HepG2 (cell line): Measurements from ENCODE around the gene NOTCH3. TPM values are rescaled to one million over a fixed set of nuclear protein-coding genes. Genes with fewer than 3 reads are reported as not detected.

Experiments
- ATAC-seq: fragments of 200-7000 bp; cut with Tn5 transposase; 3 replicates; pipeline ENCODE4 v1.9.1; 2020; ENCODE audit warnings: mild to moderate bottlenecking, moderate library complexity
- BruUV-seq: library from RNA; stranded (reverse); fragments of 400-500 nt; replicated peaks from 2 replicates; lab custom pipeline; 2021; lab: Mats Ljungman, UMichigan
- CTCF ChIA-PET: fragments of 300-600 bp; formaldehyde crosslinking; extraction: SDS; loops from one replicate; lab custom pipeline; 2021; ENCODE audit warnings: low total read pairs, inconsistent platforms, low intra/inter-chr PET ratio; lab: Yijun Ruan, JAX
- POLR2A ChIA-PET: fragments of 350-600 bp; sonication (Branson Sonifier 250); formaldehyde crosslinking; loops from one replicate; lab custom pipeline; 2020; ENCODE audit warnings: antibody characterized with exemption, inconsistent platforms; lab: Yijun Ruan, JAX
- DNase-seq: peaks from one replicate; pipeline ENCODE4 v3.0.0-alpha.2; 2015; ENCODE audit warnings: low spot score
- FAIRE-seq: peaks from 3 replicates; lab custom pipeline; 2011; peaks lifted over from hg19 to GRCh38; lab: Jason Lieb, UNC
- H2AFZ ChIP-seq: one replicate; pipeline ENCODE4 v1.6.1; 2011; ENCODE audit warnings: low read length, inconsistent platforms
- H3K27ac ChIP-seq: fragments of 300-600 bp; 3 replicates; pipeline ENCODE4 v1.8.0; 2011; ENCODE audit warnings: mixed run types, mild to moderate bottlenecking, mixed read lengths, low read length, inconsistent platforms; ENCODE audit not compliant: insufficient read depth; ENCODE audit errors: extremely low read length
- H3K27me3 ChIP-seq, 2 experiments: fragments of 200-600 bp in 1 of 2; 2 replicates in 1 of 2; 3 replicates in 1 of 2; pipeline versions ENCODE4 v1.6.0 to v1.8.0; 2011; ENCODE audit warnings: low read length in 2 of 2, mild to moderate bottlenecking in 2 of 2, moderate library complexity in 2 of 2, inconsistent platforms in 1 of 2; ENCODE audit not compliant: insufficient read depth in 2 of 2, control insufficient read depth in 1 of 2
- H3K36me3 ChIP-seq, 2 experiments: fragments of 200-600 bp in 1 of 2; replicated peaks in 1 of 2; 2 replicates in 1 of 2; 3 replicates in 1 of 2; pipeline versions ENCODE4 v1.5.1 to v1.8.0; 2011; ENCODE audit warnings: low read length in 2 of 2, inconsistent platforms in 1 of 2; ENCODE audit not compliant: insufficient read depth in 2 of 2, control insufficient read depth in 1 of 2
- H3K4me1 ChIP-seq: 2 replicates; pipeline ENCODE4 v1.5.1; 2012; ENCODE audit warnings: low read length, inconsistent platforms; ENCODE audit not compliant: insufficient read depth
- H3K4me2 ChIP-seq: 2 replicates; pipeline ENCODE4 v1.6.0; 2011; ENCODE audit warnings: low read depth, low read length, inconsistent platforms
- H3K4me3 ChIP-seq, 3 experiments: fragments of 200-600 bp in 1 of 3; sonication (generic), shearing (Covaris generic) in 1 of 3; replicated peaks in 1 of 3; 2 replicates each; pipeline ENCODE4 v1.5.1; 2011 to 2016; ENCODE audit warnings: low read length in 3 of 3, inconsistent platforms in 2 of 3, low read depth in 2 of 3, mild to moderate bottlenecking in 2 of 3, control low read depth in 1 of 3, mixed read lengths in 1 of 3; ENCODE audit not compliant: insufficient read depth in 1 of 3
- H3K79me2 ChIP-seq: one replicate; pipeline ENCODE4 v1.6.1; 2011; ENCODE audit warnings: low read length, inconsistent platforms; ENCODE audit not compliant: insufficient read depth
- H3K9ac ChIP-seq: 2 replicates; pipeline ENCODE4 v1.6.0; 2011; ENCODE audit warnings: mild to moderate bottlenecking, low read depth, low read length, inconsistent platforms; ENCODE audit not compliant: insufficient read depth
- H3K9me3 ChIP-seq: 2 replicates; pipeline ENCODE4 v1.5.1; 2012; ENCODE audit warnings: mild to moderate bottlenecking, low read length
- H4K20me1 ChIP-seq: 2 replicates; pipeline ENCODE4 v1.6.0; 2011; ENCODE audit warnings: inconsistent platforms, mild to moderate bottlenecking, low read length, moderate library complexity; ENCODE audit not compliant: insufficient read depth
- FOSL1 ChIP-seq: sonication (generic); formaldehyde crosslinking; IDR thresholded peaks from 2 replicates; pipeline ENCODE4 v1.9.0; 2021; ENCODE audit warnings: missing genetic modification reagents, borderline replicate concordance
- KMT2A ChIP-seq: sonication (generic); formaldehyde crosslinking; IDR thresholded peaks from 2 replicates; pipeline ENCODE4 v1.4.0; 2020; ENCODE audit warnings: missing genetic modification reagents
- MAZ ChIP-seq, 2 experiments: sonication (generic) in 1 of 2; formaldehyde crosslinking in 1 of 2; IDR thresholded peaks; 2 replicates each; pipeline versions ENCODE4 v1.5.0 to v1.6.1; 2012 to 2020; ENCODE audit warnings: low read depth in 2 of 2, mild to moderate bottlenecking in 2 of 2, borderline replicate concordance in 1 of 2, improper control_type of control experiment in 1 of 2, low read length in 1 of 2, missing genetic modification reagents in 1 of 2, moderate library complexity in 1 of 2
- MIER3 ChIP-seq: IDR thresholded peaks from 2 replicates; pipeline ENCODE4 v1.6.1; 2016; ENCODE audit warnings: missing compliant biosample characterization, borderline replicate concordance
- PCBP2 ChIP-seq: fragments of 200-400 bp; formaldehyde crosslinking; optimal IDR thresholded peaks from 2 replicates; pipeline ENCODE3; 2018; ENCODE audit warnings: low read length, low read depth; ENCODE audit not compliant: poor library complexity, severe bottlenecking
- RAD21 ChIP-seq: fragments of 450-650 bp; formaldehyde crosslinking; IDR thresholded peaks from 2 replicates; pipeline ENCODE4 v1.5.0; 2020; ENCODE audit warnings: mild to moderate bottlenecking
- SALL2 ChIP-seq: sonication (generic); formaldehyde crosslinking; IDR thresholded peaks from 2 replicates; pipeline ENCODE4 v1.8.1; 2023; ENCODE audit warnings: mild to moderate bottlenecking, missing genetic modification reagents, inconsistent platforms
- SMARCE1 ChIP-seq: fragments of 450-650 bp; IDR thresholded peaks from 2 replicates; pipeline ENCODE4 v1.6.1; 2017; ENCODE audit warnings: borderline replicate concordance
- SUZ12 ChIP-seq: fragments of 150-350 bp; IDR thresholded peaks from 2 replicates; pipeline ENCODE4 v1.6.1; 2014; ENCODE audit warnings: low read depth, low read length
- ZNF205 ChIP-seq: IDR thresholded peaks from 2 replicates; pipeline ENCODE4 v1.6.1; 2018; ENCODE audit warnings: missing biosample characterization, missing genetic modification reagents
- ZNF232 ChIP-seq: sonication (generic); formaldehyde crosslinking; IDR thresholded peaks from 2 replicates; pipeline ENCODE4 v1.4.0; 2020; ENCODE audit warnings: missing genetic modification reagents, borderline replicate concordance
- ZNF24 ChIP-seq: fragments of 450-650 bp; IDR thresholded peaks from 2 replicates; pipeline ENCODE4 v1.6.1; 2017; ENCODE audit warnings: antibody characterized with exemption, mild to moderate bottlenecking
- ZNF329 ChIP-seq: sonication (generic); formaldehyde crosslinking; IDR thresholded peaks from 2 replicates; pipeline ENCODE4 v1.9.0; 2021; ENCODE audit warnings: low read depth, mild to moderate bottlenecking, missing genetic modification reagents
- ZNF607 ChIP-seq: sonication (generic); formaldehyde crosslinking; IDR thresholded peaks from 2 replicates; pipeline ENCODE4 v1.5.1; 2020; ENCODE audit warnings: missing genetic modification reagents, mild to moderate bottlenecking, borderline replicate concordance
- ZNF781 ChIP-seq: sonication (generic); formaldehyde crosslinking; IDR thresholded peaks from 2 replicates; pipeline ENCODE4 v1.5.1; 2020; ENCODE audit warnings: borderline replicate concordance, mild to moderate bottlenecking, missing genetic modification reagents; ENCODE audit errors: not compliant biosample characterization
- WGBS: methylation state at CpG from one replicate; pipeline ENCODE4 v1.1.6; 2017; ENCODE audit warnings: low lambda C conversion rate; 5-methylcytosine and 5-hydroxymethylcytosine counted together
- in situ Hi-C: cut with HindIII; loops from 2 replicates; pipeline ENCODE4 v1.10.0; 2017; ENCODE audit warnings: low pct_unique_long_range_greater_than_20kb; ENCODE audit not compliant: extremely low pct_ligation_motif_present
- intact Hi-C: fragments of 100-400 bp; cut with micrococcal nuclease; formaldehyde crosslinking; loops from one replicate; pipeline ENCODE4 v1.10.0; 2022; ENCODE audit not compliant: unreplicated experiment
- polyA plus RNA-seq, 8 experiments: library from polyadenylated mRNA; depleted of rRNA in 3 of 8; stranded (reverse) in 7 of 8; unstranded in 1 of 8; fragments of >200 nt; fragmentation: Illumina TruSeq in 4 of 8; extraction: Trizol in 4 of 8; gene quantifications; 2 replicates each; pipeline versions ENCODE4 v1.2.1 to v1.2.3, GENCODE V29; 2011 to 2016; ENCODE audit warnings: low read depth in 4 of 8, missing spikeins in 1 of 8, mixed read lengths in 1 of 8; ENCODE audit not compliant: insufficient read depth in 1 of 8
- total RNA-seq, 5 experiments: library from RNA; depleted of rRNA; stranded (reverse); fragments of >200 nt; fragmentation: Illumina TruSeq; extraction: Trizol; gene quantifications; 2 replicates each; pipeline ENCODE4 v1.2.3, GENCODE V29; 2016; ENCODE audit warnings: low read depth in 1 of 5
- TF ChIP-seq, protein P1 (sequence below): sonication (generic); formaldehyde crosslinking; IDR thresholded peaks from 2 replicates; pipeline ENCODE4 v1.4.0; 2020; ENCODE audit warnings: mild to moderate bottlenecking, missing genetic modification reagents
- TF ChIP-seq, protein P2 (sequence below): sonication (generic); formaldehyde crosslinking; IDR thresholded peaks from 2 replicates; pipeline ENCODE4 v1.9.0; 2021; ENCODE audit warnings: missing genetic modification reagents, mild to moderate bottlenecking, borderline replicate concordance
- TF ChIP-seq, protein P3 (sequence below): sonication (generic); formaldehyde crosslinking; IDR thresholded peaks from 2 replicates; pipeline ENCODE4 v1.4.0; 2020; ENCODE audit warnings: low read depth, mild to moderate bottlenecking, missing genetic modification reagents
- TF ChIP-seq, protein P4 (sequence below): sonication (generic); formaldehyde crosslinking; IDR thresholded peaks from 2 replicates; pipeline ENCODE4 v1.4.0; 2020; ENCODE audit warnings: missing genetic modification reagents, borderline replicate concordance

The NOTCH3 gene
- total and polyA plus RNA-seq, 2 of the 13 experiments (the other 11 are each of a cell fraction or from before 2014, with no cell fraction given), result 0.09 to 0.28 TPM

DNA sequence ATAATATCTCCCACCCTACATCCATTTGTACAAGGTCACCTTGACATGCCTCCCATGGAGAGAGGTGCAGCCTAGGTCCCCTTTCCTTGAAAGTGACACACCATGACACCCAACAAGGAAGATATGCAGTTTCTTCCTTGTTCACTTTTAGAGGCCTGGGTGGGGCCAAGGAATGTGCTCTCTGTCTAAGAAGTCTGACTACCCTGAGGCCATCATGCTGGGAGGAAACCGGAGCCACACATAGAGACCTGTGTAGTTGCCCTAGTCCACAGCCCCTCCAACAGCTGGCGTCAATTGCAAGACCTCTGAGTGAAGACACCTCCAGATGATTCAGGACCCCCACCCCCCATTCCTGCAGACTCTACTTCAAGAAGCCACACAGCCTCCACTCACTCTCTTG, 82.5 kb downstream of the NOTCH3 start:
- intact Hi-C loops (no loop called here), in situ Hi-C loops (no loop called here)
- Histone ChIP-seq H3K9me3 (no peaks in the 10 kb centered on the region), H3K36me3 (peaks cover 48 to 67% of the 10 kb centered on the region in 2 experiments), H3K4me2 (no peak overlapping the region), H4K20me1 (no peaks in the 10 kb centered on the region), H3K27me3 (no peaks in the 10 kb centered on the region), H3K4me3 (no peak overlapping the region), H2AFZ (no peak overlapping the region), H3K79me2 (peaks cover 2% of the 10 kb centered on the region), H3K4me1 (peaks cover 19% of the 10 kb centered on the region), H3K27ac (no peak overlapping the region), H3K9ac (no peak overlapping the region)
- no peak for DNase-seq
- ATAC-seq, result no peak
- POLR2A ChIA-PET, result no interaction called here
- BruUV-seq, result no TSS peak
- 100% methylated on average over 2 of the region's 2 CpGs for WGBS
- TF ChIP-seq ZNF781 (CRISPR knock-in tag), result no peak
- no peak for TF ChIP-seq KMT2A
- TF ChIP-seq SALL2 (CRISPR knock-in tag), result no peak
- no peak for TF ChIP-seq ZNF232 (CRISPR knock-in tag)
- no peak for TF ChIP-seq ZNF24
- TF ChIP-seq, protein P1, sequence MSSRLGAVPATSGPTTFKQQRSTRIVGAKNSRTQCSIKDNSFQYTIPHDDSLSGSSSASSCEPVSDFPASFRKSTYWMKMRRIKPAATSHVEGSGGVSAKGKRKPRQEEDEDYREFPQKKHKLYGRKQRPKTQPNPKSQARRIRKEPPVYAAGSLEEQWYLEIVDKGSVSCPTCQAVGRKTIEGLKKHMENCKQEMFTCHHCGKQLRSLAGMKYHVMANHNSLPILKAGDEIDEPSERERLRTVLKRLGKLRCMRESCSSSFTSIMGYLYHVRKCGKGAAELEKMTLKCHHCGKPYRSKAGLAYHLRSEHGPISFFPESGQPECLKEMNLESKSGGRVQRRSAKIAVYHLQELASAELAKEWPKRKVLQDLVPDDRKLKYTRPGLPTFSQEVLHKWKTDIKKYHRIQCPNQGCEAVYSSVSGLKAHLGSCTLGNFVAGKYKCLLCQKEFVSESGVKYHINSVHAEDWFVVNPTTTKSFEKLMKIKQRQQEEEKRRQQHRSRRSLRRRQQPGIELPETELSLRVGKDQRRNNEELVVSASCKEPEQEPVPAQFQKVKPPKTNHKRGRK, result no peak
- TF ChIP-seq ZNF607 (CRISPR knock-in tag), result no peak
- TF ChIP-seq SMARCE1, result no peak
- TF ChIP-seq PCBP2, result no peak
- no peak for TF ChIP-seq RAD21 (CRISPR knock-in tag)
- no peak for TF ChIP-seq ZNF329 (CRISPR knock-in tag)
- TF ChIP-seq MAZ (IDR thresholded peaks at IDR 0.05; ENCODE audit: borderline replicate concordance, low read depth, low read length), result no peak
- TF ChIP-seq MAZ (CRISPR knock-in tag; IDR thresholded peaks at IDR 0.05; ENCODE audit: low read depth), result no peak
- TF ChIP-seq, protein P2, sequence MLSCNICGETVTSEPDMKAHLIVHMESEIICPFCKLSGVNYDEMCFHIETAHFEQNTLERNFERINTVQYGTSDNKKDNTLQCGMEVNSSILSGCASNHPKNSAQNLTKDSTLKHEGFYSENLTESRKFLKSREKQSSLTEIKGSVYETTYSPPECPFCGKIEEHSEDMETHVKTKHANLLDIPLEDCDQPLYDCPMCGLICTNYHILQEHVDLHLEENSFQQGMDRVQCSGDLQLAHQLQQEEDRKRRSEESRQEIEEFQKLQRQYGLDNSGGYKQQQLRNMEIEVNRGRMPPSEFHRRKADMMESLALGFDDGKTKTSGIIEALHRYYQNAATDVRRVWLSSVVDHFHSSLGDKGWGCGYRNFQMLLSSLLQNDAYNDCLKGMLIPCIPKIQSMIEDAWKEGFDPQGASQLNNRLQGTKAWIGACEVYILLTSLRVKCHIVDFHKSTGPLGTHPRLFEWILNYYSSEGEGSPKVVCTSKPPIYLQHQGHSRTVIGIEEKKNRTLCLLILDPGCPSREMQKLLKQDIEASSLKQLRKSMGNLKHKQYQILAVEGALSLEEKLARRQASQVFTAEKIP (CRISPR knock-in tag), result no peak
- TF ChIP-seq SUZ12, result no peak
- TF ChIP-seq FOSL1, result no peak
- TF ChIP-seq MIER3 (CRISPR knock-in tag), result no peak
- TF ChIP-seq, protein P3, sequence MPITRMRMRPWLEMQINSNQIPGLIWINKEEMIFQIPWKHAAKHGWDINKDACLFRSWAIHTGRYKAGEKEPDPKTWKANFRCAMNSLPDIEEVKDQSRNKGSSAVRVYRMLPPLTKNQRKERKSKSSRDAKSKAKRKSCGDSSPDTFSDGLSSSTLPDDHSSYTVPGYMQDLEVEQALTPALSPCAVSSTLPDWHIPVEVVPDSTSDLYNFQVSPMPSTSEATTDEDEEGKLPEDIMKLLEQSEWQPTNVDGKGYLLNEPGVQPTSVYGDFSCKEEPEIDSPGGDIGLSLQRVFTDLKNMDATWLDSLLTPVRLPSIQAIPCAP (CRISPR knock-in tag), result no peak
- no peak for TF ChIP-seq ZNF205
- TF ChIP-seq, protein P4, sequence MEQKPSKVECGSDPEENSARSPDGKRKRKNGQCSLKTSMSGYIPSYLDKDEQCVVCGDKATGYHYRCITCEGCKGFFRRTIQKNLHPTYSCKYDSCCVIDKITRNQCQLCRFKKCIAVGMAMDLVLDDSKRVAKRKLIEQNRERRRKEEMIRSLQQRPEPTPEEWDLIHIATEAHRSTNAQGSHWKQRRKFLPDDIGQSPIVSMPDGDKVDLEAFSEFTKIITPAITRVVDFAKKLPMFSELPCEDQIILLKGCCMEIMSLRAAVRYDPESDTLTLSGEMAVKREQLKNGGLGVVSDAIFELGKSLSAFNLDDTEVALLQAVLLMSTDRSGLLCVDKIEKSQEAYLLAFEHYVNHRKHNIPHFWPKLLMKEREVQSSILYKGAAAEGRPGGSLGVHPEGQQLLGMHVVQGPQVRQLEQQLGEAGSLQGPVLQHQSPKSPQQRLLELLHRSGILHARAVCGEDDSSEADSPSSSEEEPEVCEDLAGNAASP (CRISPR knock-in tag), result no peak
- no peak for FAIRE-seq
- CTCF ChIA-PET, result no interaction called here
